GM21717 (cell line): Measurements from ENCODE around the gene MCTP1.
A peak's percentile ranks its signal among the peaks of the same experiment; 100 is the strongest.
"Not testable (repeated sequence)": the region's sequence is repeated elsewhere in the genome, so short reads cannot be mapped to it uniquely, and the experiment has no call there.

Experiments used
- ATAC-seq: cut with Tn5 transposase; IDR thresholded peaks from one replicate; pipeline ENCODE4 v1.9.1; 2021; ENCODE audit warnings: mild to moderate bottlenecking, moderate library complexity; ENCODE audit not compliant: unreplicated experiment

Gene MCTP1

GRCh38 chr5:94977437-94977836 lies 307.5 kb downstream of the MCTP1 start:
- ATAC-seq, result no peak

GRCh38 chr5:94976853-94977252 lies 308.0 kb downstream of the MCTP1 start:
- ATAC-seq, result no peak

- ATAC-seq, result no peak
These were observed 312.6 kb downstream of the MCTP1 start for GRCh38 chr5:94972268-94972667.

GRCh38 chr5:94969174-94969573 lies 315.7 kb downstream of the MCTP1 start:
- ATAC-seq, result no peak

- peak; percentile 87 for ATAC-seq
These were observed 316.3 kb downstream of the MCTP1 start for GRCh38 chr5:94968507-94969095.

GRCh38 chr5:94967525-94967924 lies 317.4 kb downstream of the MCTP1 start:
- ATAC-seq, result no peak

GRCh38 chr5:94959279-94959678 lies 325.6 kb downstream of the MCTP1 start:
- not testable (repeated sequence) for ATAC-seq

- no peak for ATAC-seq
These were observed 339.2 kb downstream of the MCTP1 start for GRCh38 chr5:94945656-94946055.

GRCh38 chr5:94944160-94944559 lies 340.7 kb downstream of the MCTP1 start:
- ATAC-seq, result no peak

GRCh38 chr5:94941122-94941755 lies 343.7 kb downstream of the MCTP1 start:
- no peak for ATAC-seq

GRCh38 chr5:94932259-94932658 lies 352.6 kb downstream of the MCTP1 start:
- ATAC-seq, result no peak

GRCh38 chr5:94928891-94929290 lies 356.0 kb downstream of the MCTP1 start:
- ATAC-seq, result no peak

GRCh38 chr5:94920570-94920969 lies 364.3 kb downstream of the MCTP1 start:
- ATAC-seq, result no peak

GRCh38 chr5:94916619-94917018 lies 368.3 kb downstream of the MCTP1 start:
- no peak for ATAC-seq

GRCh38 chr5:94911276-94911675 lies 373.6 kb downstream of the MCTP1 start:
- ATAC-seq, result no peak

GRCh38 chr5:94910721-94911120 lies 374.2 kb downstream of the MCTP1 start:
- no peak for ATAC-seq

- no peak for ATAC-seq
These were observed 375.9 kb downstream of the MCTP1 start for GRCh38 chr5:94908889-94909480.

GRCh38 chr5:94906750-94907149 lies 378.1 kb downstream of the MCTP1 start:
- no peak for ATAC-seq

GRCh38 chr5:94903726-94904125 lies 381.2 kb downstream of the MCTP1 start:
- no peak for ATAC-seq

GRCh38 chr5:94901191-94901979 lies 383.5 kb downstream of the MCTP1 start:
- peak; percentile 87 for ATAC-seq

GRCh38 chr5:94900006-94900505 lies 384.8 kb downstream of the MCTP1 start:
- no peak for ATAC-seq
